IPS-18a (cell line): ENCODE data around the gene SULT1C2.

Experiments used
- H3K27ac ChIP-seq: one replicate; pipeline ENCODE4 v1.5.1; 2013; ENCODE audit warnings: low read length
- H3K27me3 ChIP-seq: one replicate; pipeline ENCODE4 v1.6.1; 2013; ENCODE audit warnings: mild to moderate bottlenecking, low read length; ENCODE audit not compliant: control insufficient read depth, insufficient read depth
- H3K36me3 ChIP-seq: one replicate; pipeline ENCODE4 v1.6.1; 2013; ENCODE audit warnings: low read depth, low read length; ENCODE audit not compliant: control insufficient read depth
- H3K4me1 ChIP-seq: one replicate; pipeline ENCODE4 v1.6.1; 2013; ENCODE audit warnings: low read depth, low read length; ENCODE audit not compliant: control insufficient read depth
- H3K4me3 ChIP-seq: one replicate; pipeline ENCODE4 v1.5.1; 2013; ENCODE audit warnings: low read length
- H3K9ac ChIP-seq: one replicate; pipeline ENCODE4 v1.6.1; 2013; ENCODE audit warnings: mild to moderate bottlenecking, low read length, moderate library complexity
- H3K9me3 ChIP-seq: one replicate; pipeline ENCODE4 v1.6.1; 2013; ENCODE audit warnings: low read depth, low read length; ENCODE audit not compliant: control insufficient read depth

SULT1C2 gene

DNA sequence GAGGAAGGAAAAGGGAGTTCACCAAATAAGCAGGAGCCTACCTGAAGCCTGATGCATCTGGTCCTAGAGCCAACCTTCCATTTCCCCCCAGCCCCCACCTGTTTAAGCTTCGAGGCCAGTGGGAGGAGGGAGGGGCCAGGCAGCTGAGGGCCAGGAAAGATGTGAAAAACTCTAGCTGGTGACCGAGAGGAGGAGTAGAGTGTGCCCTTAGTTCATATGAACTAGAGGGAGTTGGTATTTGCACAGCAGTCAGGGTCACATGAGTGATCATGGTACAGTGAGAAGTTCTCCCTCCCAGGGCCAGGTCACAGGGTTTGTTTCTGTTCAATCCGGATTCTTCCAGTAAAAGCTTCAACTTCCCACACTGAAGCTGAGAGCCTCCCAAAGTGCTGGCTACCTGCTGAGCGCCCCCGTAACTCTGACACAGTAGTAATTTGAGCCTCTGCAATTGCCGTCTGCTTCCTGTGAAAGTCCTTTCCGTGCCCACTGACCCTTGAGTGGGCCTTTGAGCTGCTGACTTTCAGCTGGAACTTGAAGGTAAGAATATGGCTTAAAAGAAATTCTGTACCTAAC, at the start of gene SULT1C2:
TSS of gene SULT1C2 (plus strand) at position 362 of the 573 bp plus-strand sequence. CDS start 4,773 bp downstream, outside the sequence.
- H3K36me3 ChIP-seq: no peaks in the 10 kb centered on the region
- H3K9ac ChIP-seq: no peak within 1 kb of the TSS
- H3K4me3 ChIP-seq: peak within 1 kb of the TSS; percentile 40
- peaks cover 14% of the 10 kb centered on the region for H3K4me1 ChIP-seq
- H3K27ac ChIP-seq: no peak within 1 kb of the TSS
- no peaks in the 10 kb centered on the region for H3K9me3 ChIP-seq
- no peaks in the 10 kb centered on the region for H3K27me3 ChIP-seq

DNA sequence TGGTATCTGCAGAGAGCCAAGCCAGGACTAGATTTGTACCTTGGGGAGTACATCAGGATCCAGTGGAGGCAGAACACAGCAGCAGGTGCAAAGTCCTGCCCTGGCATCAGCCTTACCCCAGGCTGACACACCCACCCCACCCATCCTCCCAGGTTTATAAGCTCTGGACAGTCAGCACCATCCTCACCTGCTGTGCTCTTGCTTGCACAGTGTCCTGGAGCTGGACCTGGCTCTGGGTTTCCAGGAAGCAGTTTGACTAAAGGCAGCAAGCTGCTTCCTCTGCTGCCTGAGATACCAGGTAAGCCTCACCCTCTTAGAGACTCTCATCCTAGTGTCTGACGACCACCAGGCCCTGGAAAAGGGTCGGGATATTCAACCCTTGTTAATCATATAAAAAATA, 48.9 kb upstream of the SULT1C2 start, which contains the start of gene SULT1C3:
TSS of gene SULT1C3 (plus strand) at position 183 of the 400 bp plus-strand sequence. CDS start 7,227 bp downstream, outside the sequence.
- Histone ChIP-seq H3K27ac (no peak within 1 kb of the TSS), H3K36me3 (no peaks in the 10 kb centered on the region), H3K4me3 (no peak within 1 kb of the TSS), H3K9ac (no peak within 1 kb of the TSS), H3K4me1 (no peaks in the 10 kb centered on the region), H3K9me3 (peaks cover 18% of the 10 kb centered on the region), H3K27me3 (no peaks in the 10 kb centered on the region)

DNA sequence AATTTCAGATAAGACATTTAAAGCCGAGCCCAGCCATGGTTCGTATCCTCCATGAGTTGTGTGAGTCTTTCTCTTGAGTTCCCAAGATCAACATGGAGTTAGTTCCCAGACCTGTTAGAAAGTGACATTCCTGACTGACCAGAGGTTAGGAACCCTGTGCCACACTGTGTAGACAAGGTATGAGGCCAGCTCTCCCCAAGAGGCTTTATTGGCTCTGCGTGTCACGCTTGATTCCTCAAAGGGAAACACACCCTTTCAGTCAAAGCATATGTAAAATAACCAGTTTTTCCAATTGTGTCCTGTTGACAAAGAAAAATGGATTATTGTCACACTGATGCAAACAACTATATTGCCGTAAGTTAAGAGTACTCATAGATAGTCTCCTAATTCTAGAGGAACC, 47.7 kb upstream of the SULT1C2 start:
- Histone ChIP-seq H3K4me3 (no peak overlapping the region), H3K9ac (no peak overlapping the region), H3K27me3 (no peaks in the 10 kb centered on the region), H3K27ac (no peak overlapping the region), H3K36me3 (no peaks in the 10 kb centered on the region), H3K9me3 (peaks cover 18% of the 10 kb centered on the region), H3K4me1 (no peaks in the 10 kb centered on the region)

DNA sequence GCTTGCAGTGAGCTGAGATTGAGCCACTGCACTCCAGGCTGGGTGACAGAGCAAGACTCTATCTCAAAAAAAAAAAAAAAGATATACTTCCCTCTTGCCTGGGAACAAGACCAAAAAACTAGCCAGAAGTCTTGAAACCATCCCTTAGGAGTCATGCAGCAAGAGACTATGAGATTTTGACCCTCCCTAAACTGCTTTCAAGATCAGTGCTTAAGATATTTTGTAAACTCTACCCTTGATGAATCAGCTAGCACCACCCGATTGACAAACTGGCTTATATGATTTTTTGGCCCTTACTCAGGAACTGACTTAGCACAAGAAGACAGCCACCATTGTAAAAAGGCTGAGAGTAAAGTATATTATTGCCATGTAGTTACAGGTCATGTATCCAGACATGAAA, 45.1 kb upstream of the SULT1C2 start:
- H3K9me3 ChIP-seq: peaks cover 8% of the 10 kb centered on the region
- no peaks in the 10 kb centered on the region for H3K27me3 ChIP-seq
- no peak overlapping the region for H3K27ac ChIP-seq
- no peaks in the 10 kb centered on the region for H3K36me3 ChIP-seq
- H3K4me1 ChIP-seq: no peaks in the 10 kb centered on the region
- no peak overlapping the region for H3K9ac ChIP-seq
- H3K4me3 ChIP-seq: no peak overlapping the region

DNA sequence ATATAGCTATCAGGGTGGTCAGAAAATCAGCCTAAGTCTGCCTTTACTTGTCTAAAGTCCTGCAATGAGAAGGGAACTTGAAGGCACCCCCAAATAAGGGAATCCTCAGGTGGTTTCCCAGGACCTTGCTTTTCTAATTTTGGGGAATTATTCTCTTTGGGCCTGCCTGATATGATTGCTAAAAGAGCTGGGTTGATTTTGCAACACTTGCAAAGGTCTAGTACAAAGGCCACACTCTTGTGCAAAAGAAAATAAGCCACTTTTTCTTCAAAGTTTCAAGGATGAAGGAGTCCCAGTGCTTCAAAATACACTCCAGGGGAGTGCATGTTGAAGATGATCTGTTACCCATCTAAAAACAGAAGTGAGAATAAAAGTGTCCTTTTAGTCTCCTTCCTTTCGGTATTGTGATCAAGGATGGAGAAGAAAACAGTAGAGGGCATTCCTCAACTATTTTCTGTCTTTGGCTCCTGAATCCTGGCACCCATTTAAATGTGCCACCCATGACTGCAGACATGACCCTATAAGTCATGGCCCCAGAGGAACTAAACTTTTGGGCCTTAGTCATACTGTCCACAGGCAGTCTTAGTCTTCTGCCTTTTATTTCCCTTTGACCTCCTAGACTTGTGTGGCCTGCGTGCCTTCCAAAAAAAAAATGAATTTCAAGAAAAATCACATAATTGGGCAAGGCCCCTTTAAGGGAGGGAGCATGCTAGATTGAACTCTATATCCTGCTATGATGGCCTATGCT, 43.9 kb upstream of the SULT1C2 start:
- Histone ChIP-seq H3K4me3 (no peak overlapping the region), H3K27ac (no peak overlapping the region), H3K27me3 (no peaks in the 10 kb centered on the region)

DNA sequence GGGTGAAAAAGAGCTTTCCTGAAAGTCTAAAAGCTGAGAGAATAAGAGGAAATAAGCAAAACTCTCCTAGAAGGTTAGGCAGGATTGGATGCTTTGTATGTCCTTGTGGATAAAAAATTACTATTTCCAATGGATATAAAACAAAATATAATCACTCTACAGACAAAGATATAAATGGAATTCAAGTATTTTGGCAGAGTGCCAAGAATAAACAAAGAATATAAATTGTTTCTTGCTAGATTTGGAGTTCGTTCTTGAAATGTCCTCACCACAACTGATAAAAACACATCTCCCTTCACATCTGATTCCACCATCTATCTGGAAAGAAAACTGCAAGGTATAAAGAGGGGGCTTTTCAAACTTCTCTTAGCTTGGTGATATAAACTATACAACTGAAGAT, 35.6 kb upstream of the SULT1C2 start:
- Histone ChIP-seq H3K9me3 (no peaks in the 10 kb centered on the region), H3K4me3 (no peak overlapping the region), H3K9ac (no peak overlapping the region), H3K4me1 (no peaks in the 10 kb centered on the region), H3K27ac (no peak overlapping the region), H3K27me3 (no peaks in the 10 kb centered on the region), H3K36me3 (no peaks in the 10 kb centered on the region)

More for the DNA sequence above, 43.9 kb upstream of the SULT1C2 start:
- Histone ChIP-seq H3K9ac (no peak overlapping the region), H3K9me3 (peaks cover 8% of the 10 kb centered on the region), H3K36me3 (no peaks in the 10 kb centered on the region), H3K4me1 (no peaks in the 10 kb centered on the region)

DNA sequence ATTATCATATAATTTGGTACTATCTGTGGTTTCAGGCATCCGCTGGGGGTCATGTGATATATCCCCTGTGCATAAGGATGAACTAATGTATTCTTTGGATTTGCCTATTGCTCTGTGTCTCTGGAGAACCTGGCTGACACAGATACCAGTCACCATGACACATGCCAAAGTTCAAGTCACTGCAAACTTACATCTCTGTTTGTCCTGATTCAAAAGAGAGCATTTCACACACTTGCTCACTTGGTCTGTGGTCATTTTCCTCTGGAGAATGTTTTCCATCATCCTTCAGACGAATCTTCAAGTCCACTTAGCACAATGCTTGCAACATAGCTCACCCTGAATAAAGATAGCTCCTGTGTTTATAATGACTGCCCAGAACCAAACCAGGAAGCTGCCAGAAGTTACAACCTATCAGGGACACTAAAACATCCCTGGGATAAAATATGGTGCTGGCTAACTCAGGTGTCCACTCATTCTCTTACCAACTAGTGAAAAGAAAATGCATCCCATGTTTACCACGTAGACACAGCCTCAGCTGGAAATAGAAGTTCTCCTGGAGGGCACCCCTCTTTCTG, 30.9 kb upstream of the SULT1C2 start:
- no peaks in the 10 kb centered on the region for H3K27me3 ChIP-seq
- H3K36me3 ChIP-seq: no peaks in the 10 kb centered on the region
- H3K9me3 ChIP-seq: no peaks in the 10 kb centered on the region
- no peak overlapping the region for H3K9ac ChIP-seq
- H3K27ac ChIP-seq: no peak overlapping the region
- no peaks in the 10 kb centered on the region for H3K4me1 ChIP-seq
- H3K4me3 ChIP-seq: no peak overlapping the region

DNA sequence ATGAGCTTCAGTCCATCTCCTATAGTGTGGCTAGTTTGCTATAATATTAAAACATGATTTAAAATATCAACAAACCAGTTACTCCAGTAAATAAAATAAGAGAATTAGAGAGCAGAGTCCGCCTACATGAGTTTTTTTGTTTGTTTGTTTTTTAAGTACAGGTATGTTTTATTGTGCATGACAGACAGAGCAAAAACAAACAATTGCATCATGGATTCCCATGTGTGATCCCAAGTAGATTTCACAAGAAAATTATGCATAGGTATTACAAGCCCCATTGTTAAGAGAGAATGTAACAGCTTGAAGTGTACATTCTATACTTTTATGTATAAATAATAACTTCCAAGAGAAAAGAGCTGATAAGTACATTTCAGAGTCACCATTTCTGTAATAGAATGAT, 27.9 kb upstream of the SULT1C2 start:
- no peak overlapping the region for H3K27ac ChIP-seq

DNA sequence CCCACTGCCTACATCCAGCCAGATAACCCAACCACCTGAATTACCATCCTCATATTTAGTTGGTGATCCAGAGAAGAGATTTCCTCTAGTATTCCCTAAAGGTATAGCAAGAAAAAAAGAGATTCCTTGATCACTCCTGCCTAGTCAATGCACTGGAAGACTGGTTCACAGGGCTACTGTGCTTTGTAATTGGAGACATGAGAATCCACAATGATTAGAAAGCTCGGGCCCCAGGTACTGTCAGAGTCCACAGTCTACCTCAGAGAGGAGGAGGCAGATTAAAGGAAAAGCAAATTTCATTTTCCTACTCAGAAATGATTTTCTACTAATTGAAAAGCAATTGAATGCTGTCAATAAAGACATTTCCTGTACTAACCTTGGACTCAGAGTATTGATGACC, 26.7 kb upstream of the SULT1C2 start:
- Histone ChIP-seq H3K4me1 (no peaks in the 10 kb centered on the region), H3K9ac (no peak overlapping the region), H3K27me3 (no peaks in the 10 kb centered on the region), H3K27ac (no peak overlapping the region), H3K4me3 (no peak overlapping the region), H3K9me3 (no peaks in the 10 kb centered on the region), H3K36me3 (no peaks in the 10 kb centered on the region)

More for the DNA sequence above, 27.9 kb upstream of the SULT1C2 start:
- H3K36me3 ChIP-seq: no peaks in the 10 kb centered on the region
- no peak overlapping the region for H3K4me3 ChIP-seq
- no peak overlapping the region for H3K9ac ChIP-seq
- H3K4me1 ChIP-seq: no peaks in the 10 kb centered on the region
- H3K9me3 ChIP-seq: no peaks in the 10 kb centered on the region
- H3K27me3 ChIP-seq: no peaks in the 10 kb centered on the region

DNA sequence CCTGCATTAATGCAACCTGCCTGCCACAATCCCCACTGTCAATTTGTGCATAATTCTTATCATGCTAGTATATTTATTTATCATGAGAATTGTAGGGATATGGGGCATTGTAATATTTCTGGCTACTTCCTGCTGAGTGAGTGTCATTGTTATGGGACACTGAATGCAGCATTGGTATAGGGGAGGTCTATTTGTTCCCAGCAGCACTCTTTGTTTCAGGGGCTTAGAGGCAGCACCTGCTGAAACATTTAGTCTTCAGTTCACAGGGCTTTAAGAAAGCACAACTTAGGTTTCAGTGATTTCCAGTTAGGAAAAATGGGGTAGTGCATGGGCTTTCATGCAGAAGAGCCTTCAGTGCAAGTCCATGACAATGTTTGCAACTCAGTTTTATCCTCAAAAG, 25.3 kb upstream of the SULT1C2 start:
- no peaks in the 10 kb centered on the region for H3K36me3 ChIP-seq
- no peaks in the 10 kb centered on the region for H3K4me1 ChIP-seq
- no peak overlapping the region for H3K27ac ChIP-seq
- H3K4me3 ChIP-seq: no peak overlapping the region
- H3K9ac ChIP-seq: no peak overlapping the region
- no peaks in the 10 kb centered on the region for H3K9me3 ChIP-seq
- no peaks in the 10 kb centered on the region for H3K27me3 ChIP-seq

DNA sequence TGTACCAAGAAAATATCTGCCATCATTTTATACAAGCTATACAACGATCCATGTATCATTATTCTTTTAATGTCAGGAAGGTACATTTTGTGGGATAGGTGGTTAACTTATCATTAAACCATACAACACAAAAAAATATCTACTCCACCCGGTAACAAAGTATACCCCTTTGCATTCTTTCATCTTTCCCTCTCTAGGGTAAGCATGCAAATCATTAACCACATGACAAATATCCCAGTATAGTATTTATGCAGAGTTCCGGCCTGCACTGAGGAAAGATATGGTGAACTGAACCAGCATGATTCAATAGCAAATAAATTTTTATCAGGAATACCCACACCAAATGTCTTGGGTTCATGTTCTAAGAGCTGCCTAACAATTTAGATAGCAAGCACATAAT, 22.5 kb upstream of the SULT1C2 start:
- H3K9ac ChIP-seq: no peak overlapping the region
- H3K27me3 ChIP-seq: no peaks in the 10 kb centered on the region
- no peak overlapping the region for H3K4me3 ChIP-seq
- H3K9me3 ChIP-seq: no peaks in the 10 kb centered on the region
- H3K4me1 ChIP-seq: no peaks in the 10 kb centered on the region
- no peak overlapping the region for H3K27ac ChIP-seq
- no peaks in the 10 kb centered on the region for H3K36me3 ChIP-seq
